DND-41 (cell line): Measurements from ENCODE around the gene RNF34.

Experiments
- ATAC-seq: fragments of 200-7000 bp; cut with Tn5 transposase; 3 replicates; pipeline ENCODE4 v1.9.1; 2021; ENCODE audit warnings: low read depth; ENCODE audit not compliant: insufficient read depth
- DNase-seq: peaks from one replicate; pipeline ENCODE4 v3.0.0-alpha.2; 2020
- H2AFZ ChIP-seq: 2 replicates; pipeline ENCODE4 v1.6.0; 2012; ENCODE audit warnings: low read depth, low read length
- H3K27ac ChIP-seq: 2 replicates; pipeline ENCODE4 v1.5.1; 2012; ENCODE audit warnings: low read length, inconsistent platforms
- H3K27me3 ChIP-seq: fragments of 200-600 bp; sonication (generic); 2 replicates; pipeline ENCODE4 v1.6.0; 2012; ENCODE audit warnings: low read length, mild to moderate bottlenecking, inconsistent platforms; ENCODE audit not compliant: insufficient read depth, poor library complexity
- H3K36me3 ChIP-seq: 2 replicates; pipeline ENCODE4 v1.5.1; 2012; ENCODE audit warnings: low read length, inconsistent platforms; ENCODE audit not compliant: insufficient read depth
- H3K4me1 ChIP-seq: 2 replicates; pipeline ENCODE4 v1.5.1; 2012; ENCODE audit warnings: mild to moderate bottlenecking, low read length; ENCODE audit not compliant: insufficient read depth
- H3K4me2 ChIP-seq: 2 replicates; pipeline ENCODE4 v1.6.0; 2012; ENCODE audit warnings: mild to moderate bottlenecking, moderate library complexity, low read length, inconsistent platforms; ENCODE audit not compliant: insufficient read depth
- H3K4me3 ChIP-seq, 2 experiments: fragments of 200-600 bp in 1 of 2; shearing (Covaris generic) in 1 of 2; 2 replicates each; pipeline ENCODE4 v1.5.1; 2012 to 2016; ENCODE audit warnings: inconsistent platforms in 2 of 2, low read length in 2 of 2, mild to moderate bottlenecking in 2 of 2, low read depth in 1 of 2, moderate library complexity in 1 of 2
- H3K79me2 ChIP-seq: 2 replicates; pipeline ENCODE4 v1.6.0; 2012; ENCODE audit warnings: low read length, inconsistent platforms; ENCODE audit not compliant: insufficient read depth
- H3K9ac ChIP-seq: 2 replicates; pipeline ENCODE4 v1.6.0; 2012; ENCODE audit warnings: low read depth, mild to moderate bottlenecking, inconsistent platforms, low read length, moderate library complexity
- H3K9me3 ChIP-seq: 2 replicates; pipeline ENCODE4 v1.5.1; 2012; ENCODE audit warnings: low read length, moderate library complexity, mild to moderate bottlenecking, inconsistent platforms; ENCODE audit not compliant: insufficient read depth, severe bottlenecking
- H4K20me1 ChIP-seq: 2 replicates; pipeline ENCODE4 v1.6.0; 2012; ENCODE audit warnings: low read length; ENCODE audit not compliant: insufficient read depth
- EZH2 ChIP-seq: IDR thresholded peaks from 3 replicates; pipeline ENCODE4 v1.6.1; 2012; ENCODE audit warnings: borderline replicate concordance, low read depth, mild to moderate bottlenecking, moderate library complexity, low read length, inconsistent platforms; ENCODE audit not compliant: severe bottlenecking
- TF ChIP-seq, protein P1 (sequence below): IDR thresholded peaks from 2 replicates; pipeline ENCODE4 v1.5.1; 2012; ENCODE audit warnings: borderline replicate concordance, low read length, moderate library complexity, mild to moderate bottlenecking; ENCODE audit not compliant: poor library complexity, severe bottlenecking; ENCODE audit errors: extremely low read depth

Gene RNF34

DNA sequence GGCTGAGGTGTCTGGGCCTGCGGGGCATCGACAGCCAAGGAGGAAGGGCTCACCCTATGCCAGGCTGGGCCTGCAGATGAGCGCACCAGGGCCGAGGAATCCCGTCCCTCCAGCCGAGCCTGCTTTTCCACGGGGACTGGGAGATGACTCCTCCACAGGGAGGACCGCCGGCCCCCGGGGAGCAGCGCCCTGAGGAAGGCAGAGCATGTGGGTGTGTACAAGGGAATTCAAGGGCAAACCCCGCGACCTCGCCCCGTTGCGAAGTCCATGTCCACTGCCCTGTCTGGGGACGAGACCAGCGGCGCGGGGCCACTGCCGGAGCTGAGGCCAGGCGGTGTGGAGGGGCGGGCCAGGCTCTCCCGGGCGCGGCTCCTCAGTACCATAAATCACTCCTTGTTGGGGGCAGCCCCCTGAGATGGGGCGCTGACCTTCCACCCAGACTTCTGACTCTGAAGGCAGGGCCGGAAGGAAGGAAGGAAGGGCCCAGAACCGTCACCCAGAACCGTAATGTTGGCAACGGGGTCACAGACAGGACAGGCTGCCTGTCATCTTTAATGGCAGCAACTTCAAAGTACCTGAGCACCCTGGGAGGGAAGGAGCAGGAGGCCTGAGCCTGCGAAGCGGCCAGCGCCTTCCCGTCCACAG, 52.5 kb downstream of the RNF34 start:
- Histone ChIP-seq H3K4me3 (no peak overlapping the region), H3K27ac (no peak overlapping the region), H3K4me2 (no peak overlapping the region), H3K27me3 (no peaks in the 10 kb centered on the region), H3K9ac (no peak overlapping the region), H3K36me3 (peaks cover 68% of the 10 kb centered on the region), H3K79me2 (peaks cover 83% of the 10 kb centered on the region), H3K4me1 (no peaks in the 10 kb centered on the region), H3K9me3 (no peaks in the 10 kb centered on the region), H4K20me1 (peaks cover 56% of the 10 kb centered on the region), H2AFZ (no peak overlapping the region)
- TF ChIP-seq EZH2, result no peak
- TF ChIP-seq, protein P1, sequence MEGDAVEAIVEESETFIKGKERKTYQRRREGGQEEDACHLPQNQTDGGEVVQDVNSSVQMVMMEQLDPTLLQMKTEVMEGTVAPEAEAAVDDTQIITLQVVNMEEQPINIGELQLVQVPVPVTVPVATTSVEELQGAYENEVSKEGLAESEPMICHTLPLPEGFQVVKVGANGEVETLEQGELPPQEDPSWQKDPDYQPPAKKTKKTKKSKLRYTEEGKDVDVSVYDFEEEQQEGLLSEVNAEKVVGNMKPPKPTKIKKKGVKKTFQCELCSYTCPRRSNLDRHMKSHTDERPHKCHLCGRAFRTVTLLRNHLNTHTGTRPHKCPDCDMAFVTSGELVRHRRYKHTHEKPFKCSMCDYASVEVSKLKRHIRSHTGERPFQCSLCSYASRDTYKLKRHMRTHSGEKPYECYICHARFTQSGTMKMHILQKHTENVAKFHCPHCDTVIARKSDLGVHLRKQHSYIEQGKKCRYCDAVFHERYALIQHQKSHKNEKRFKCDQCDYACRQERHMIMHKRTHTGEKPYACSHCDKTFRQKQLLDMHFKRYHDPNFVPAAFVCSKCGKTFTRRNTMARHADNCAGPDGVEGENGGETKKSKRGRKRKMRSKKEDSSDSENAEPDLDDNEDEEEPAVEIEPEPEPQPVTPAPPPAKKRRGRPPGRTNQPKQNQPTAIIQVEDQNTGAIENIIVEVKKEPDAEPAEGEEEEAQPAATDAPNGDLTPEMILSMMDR, result no peak
- DNase-seq (no peak), ATAC-seq (no peak)

DNA sequence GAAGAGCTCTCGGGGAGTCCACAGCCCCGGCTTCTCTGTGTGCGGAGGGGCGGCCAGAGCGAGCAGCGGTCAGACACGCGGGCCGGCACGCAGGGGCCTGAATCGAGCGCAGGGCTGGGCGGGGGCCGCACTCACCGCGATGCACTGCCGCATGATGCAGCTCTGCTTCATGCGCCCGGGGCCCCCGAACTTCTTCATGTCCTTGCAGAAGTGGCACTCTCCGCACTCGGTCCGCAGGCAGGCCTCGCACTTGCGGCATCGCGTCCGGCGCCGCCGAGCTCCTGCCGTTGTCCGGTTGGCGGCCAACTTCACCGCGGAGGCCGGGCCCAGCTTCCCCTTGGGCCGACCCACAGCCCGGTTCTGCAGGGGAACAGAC, 53.1 kb downstream of the RNF34 start:
- Histone ChIP-seq H3K9ac (no peak overlapping the region), H3K4me2 (no peak overlapping the region)

DNA sequence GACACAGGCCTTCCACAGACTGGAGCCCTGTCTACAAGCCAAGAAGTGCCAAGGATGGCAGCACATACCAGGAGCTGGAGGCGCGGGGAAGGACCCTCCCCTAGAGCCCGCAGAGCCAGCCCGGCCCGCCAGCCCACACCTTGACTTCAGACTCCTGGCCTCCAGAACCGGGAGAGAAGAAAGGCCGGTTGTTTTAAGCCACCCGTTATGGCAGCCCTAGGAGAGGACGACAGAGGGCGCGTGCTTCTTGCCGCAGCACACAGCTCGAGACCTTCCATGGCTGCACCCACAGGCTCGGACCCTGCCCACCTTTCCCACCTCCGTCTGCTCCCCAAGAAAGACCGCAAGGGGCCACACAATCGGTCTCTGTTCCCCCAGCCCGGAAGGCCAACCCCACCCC, 53.7 kb downstream of the RNF34 start:
- Histone ChIP-seq H3K27me3 (no peaks in the 10 kb centered on the region), H2AFZ (no peak overlapping the region), H3K4me3 (no peak overlapping the region), H3K9me3 (no peaks in the 10 kb centered on the region), H3K79me2 (peaks cover 90% of the 10 kb centered on the region), H3K27ac (no peak overlapping the region), H4K20me1 (peaks cover 61% of the 10 kb centered on the region), H3K36me3 (peaks cover 69% of the 10 kb centered on the region), H3K9ac (no peak overlapping the region), H3K4me2 (no peak overlapping the region), H3K4me1 (no peaks in the 10 kb centered on the region)
- TF ChIP-seq, protein P1, result no peak
- TF ChIP-seq EZH2, result no peak
- no peak for DNase-seq
- ATAC-seq, result no peak

More for the DNA sequence above, 53.1 kb downstream of the RNF34 start:
- Histone ChIP-seq H3K36me3 (peaks cover 70% of the 10 kb centered on the region), H3K4me3 (no peak overlapping the region), H3K4me1 (no peaks in the 10 kb centered on the region), H3K27ac (no peak overlapping the region), H3K27me3 (no peaks in the 10 kb centered on the region), H3K79me2 (peaks cover 88% of the 10 kb centered on the region), H3K9me3 (no peaks in the 10 kb centered on the region), H4K20me1 (peaks cover 60% of the 10 kb centered on the region), H2AFZ (no peak overlapping the region)
- no peak for TF ChIP-seq EZH2
- TF ChIP-seq, protein P1, result no peak
- no peak for ATAC-seq
- DNase-seq, result no peak
